GM21447 (cell line): ENCODE data around the gene PRMT1.

ENCODE experiments used
- ATAC-seq: cut with Tn5 transposase; IDR thresholded peaks from one replicate; pipeline ENCODE4 v1.9.1; 2021; ENCODE audit not compliant: unreplicated experiment

Gene PRMT1

GRCh38 chr19:49687566-49688316 lies 10.7 kb downstream of the PRMT1 start:
- no peak for ATAC-seq

GRCh38 chr19:49688531-49689132 lies 11.6 kb downstream of the PRMT1 start:
- no peak for ATAC-seq

GRCh38 chr19:49689133-49690078 lies 12.3 kb downstream of the PRMT1 start, which contains the start of gene ADM5:
ADM5 (plus strand) TSS chr19:49689594; CDS start chr19:49689838, 244 bp downstream.
- no peak for ATAC-seq

GRCh38 chr19:49690079-49690655 lies 13.1 kb downstream of the PRMT1 start:
- ATAC-seq, result no peak

- ATAC-seq, result no peak
Measured at GRCh38 chr19:49690656-49691242, 13.7 kb downstream of the PRMT1 start, which contains the start of gene CPT1C. CPT1C (plus strand) TSS chr19:49691116; CDS start chr19:49692253, 1,137 bp downstream.

GRCh38 chr19:49691243-49692146 lies 14.4 kb downstream of the PRMT1 start:
- ATAC-seq, result no peak

- ATAC-seq, result no peak
Measured at GRCh38 chr19:49692147-49692506, 15.1 kb downstream of the PRMT1 start.

GRCh38 chr19:49696115-49696514 lies 19.0 kb downstream of the PRMT1 start:
- no peak for ATAC-seq

GRCh38 chr19:49696865-49697264 lies 19.8 kb downstream of the PRMT1 start:
- ATAC-seq, result no peak

GRCh38 chr19:49699364-49699763 lies 22.3 kb downstream of the PRMT1 start:
- no peak for ATAC-seq

GRCh38 chr19:49700563-49700962 lies 23.5 kb downstream of the PRMT1 start:
- no peak for ATAC-seq

GRCh38 chr19:49701271-49701786 lies 24.3 kb downstream of the PRMT1 start:
- ATAC-seq, result no peak

GRCh38 chr19:49704888-49705642 lies 28.0 kb downstream of the PRMT1 start:
- ATAC-seq, result no peak

GRCh38 chr19:49705919-49706318 lies 28.8 kb downstream of the PRMT1 start:
- ATAC-seq, result no peak

- ATAC-seq, result no peak
Measured at GRCh38 chr19:49710372-49710951, 33.4 kb downstream of the PRMT1 start.

GRCh38 chr19:49712397-49712859 lies 35.4 kb downstream of the PRMT1 start:
- ATAC-seq, result no peak

- no peak for ATAC-seq
Measured at GRCh38 chr19:49713236-49713845, 36.3 kb downstream of the PRMT1 start.

GRCh38 chr19:49716154-49716553 lies 39.1 kb downstream of the PRMT1 start:
- ATAC-seq, result no peak
